Measurements from ENCODE around the gene TTPAL.

GRCh38 chr20:44504402-44505307 is 29.0 kb downstream of the TTPAL start:
- TF ChIP-seq POLR2A (IDR thresholded peaks at IDR 0.05; ENCODE audit: low read length) (no peak), GATA1 (IDR thresholded peaks at IDR 0.05; ENCODE audit: low read depth, low read length) (no peak)

All from erythroblast (primary cell).